CD4-positive, alpha-beta memory T cell (primary cell): Measurements from ENCODE around the gene ACP2. TPM values are rescaled to one million over a fixed set of nuclear protein-coding genes. Genes with fewer than 3 reads are reported as not detected.

ENCODE experiments used
- CTCF ChIA-PET: fragments of 350-600 bp; sonication (Branson Sonifier 250); formaldehyde crosslinking; loops from one replicate; lab custom pipeline; 2021; ENCODE audit warnings: inconsistent platforms; ENCODE audit not compliant: partially characterized antibody; lab: Charles Lee
- POLR2A ChIA-PET: fragments of 350-600 bp; sonication (Branson Sonifier 250); formaldehyde crosslinking; loops from one replicate; lab custom pipeline; 2021; ENCODE audit not compliant: partially characterized antibody; lab: Charles Lee
- DNase-seq, 5 donors: peaks; one replicate each; pipeline versions ENCODE4 v3.0.0 to v3.0.0-alpha.2; 2020 to 2022; ENCODE audit warnings: mixed read lengths in 1 of 5
- H3K27ac ChIP-seq: one replicate; pipeline ENCODE4 v1.7.0; 2013; ENCODE audit warnings: low read depth, low read length
- H3K27me3 ChIP-seq: 2 replicates; pipeline ENCODE4 v1.7.0; 2013; ENCODE audit warnings: mild to moderate bottlenecking, low read length, moderate library complexity; ENCODE audit not compliant: insufficient read depth
- H3K36me3 ChIP-seq: 2 replicates; pipeline ENCODE4 v1.7.0; 2013; ENCODE audit warnings: mild to moderate bottlenecking, low read length, moderate library complexity; ENCODE audit not compliant: insufficient read depth
- H3K4me1 ChIP-seq: 2 replicates; pipeline ENCODE4 v1.7.0; 2013; ENCODE audit warnings: mild to moderate bottlenecking, low read length, moderate library complexity; ENCODE audit not compliant: insufficient read depth
- H3K4me3 ChIP-seq, 2 donors: one replicate each; pipeline ENCODE4 v1.7.0; 2013; ENCODE audit warnings: low read length in 2 of 2, mild to moderate bottlenecking in 1 of 2
- H3K9me3 ChIP-seq, 2 donors: one replicate each; pipeline ENCODE4 v1.7.0; 2013; ENCODE audit warnings: low read length in 2 of 2, control low read depth in 1 of 2; ENCODE audit not compliant: control insufficient read depth in 1 of 2
- H3K27ac Mint-ChIP-seq, 7 donors: one replicate each; pipeline ENCODE4 v1.8.0; 2020 to 2021; ENCODE audit warnings: mixed read lengths in 7 of 7, mild to moderate bottlenecking in 6 of 7, inconsistent platforms in 3 of 7, moderate library complexity in 3 of 7
- H3K27me3 Mint-ChIP-seq, 2 donors: one replicate each; pipeline ENCODE4 v1.8.0; 2020 to 2021; ENCODE audit warnings: mixed read lengths in 2 of 2
- H3K36me3 Mint-ChIP-seq, 2 donors: one replicate each; pipeline ENCODE4 v1.8.0; 2020 to 2021; ENCODE audit warnings: mixed read lengths in 2 of 2, inconsistent platforms in 1 of 2, mild to moderate bottlenecking in 1 of 2
- H3K4me1 Mint-ChIP-seq, 4 donors: one replicate each; pipeline ENCODE4 v1.8.0; 2020 to 2021; ENCODE audit warnings: mixed read lengths in 4 of 4, mild to moderate bottlenecking in 1 of 4
- H3K4me3 Mint-ChIP-seq, 8 donors: one replicate each; pipeline ENCODE4 v1.8.0; 2020 to 2021; ENCODE audit warnings: mixed read lengths in 8 of 8, mild to moderate bottlenecking in 7 of 8, moderate library complexity in 6 of 8, inconsistent platforms in 3 of 8
- H3K9me3 Mint-ChIP-seq, 8 donors: one replicate each; pipeline ENCODE4 v1.8.0; 2020 to 2021; ENCODE audit warnings: mixed read lengths in 8 of 8, mild to moderate bottlenecking in 5 of 8, inconsistent platforms in 3 of 8, moderate library complexity in 1 of 8
- intact Hi-C: fragments of 100-400 bp; cut with micrococcal nuclease; formaldehyde crosslinking; loops from one replicate; pipeline ENCODE4 v1.15.1; 2023
- polyA plus RNA-seq, 2 donors: library from polyadenylated mRNA; unstranded; fragments of 300-500 nt; fragmentation: Illumina TruSeq; gene quantifications; one replicate each; pipeline ENCODE4 v1.2.3, GENCODE V29; 2021
- total RNA-seq, 2 experiments: library from RNA; stranded (reverse); gene quantifications; one replicate each; pipeline ENCODE4 v1.2.3, GENCODE V29; 2021

The ACP2 gene
- total and polyA plus RNA-seq, 4 experiments from 2014 or later, result 11.4 to 23.7 (median 21.3) TPM

GRCh38 chr11:47284151-47284550 lies 35.5 kb upstream of the ACP2 start:
- H3K36me3 Mint-ChIP-seq, result peaks cover 58 to 80% of the 10 kb centered on the region in 2 donors
- Histone ChIP-seq H3K9me3 (no peaks in the 10 kb centered on the region), H3K36me3 (peaks cover 78% of the 10 kb centered on the region), H3K4me1 (no peaks in the 10 kb centered on the region), H3K4me3 (no peak overlapping the region), H3K27ac (no peak overlapping the region), H3K27me3 (no peaks in the 10 kb centered on the region)
- CTCF ChIA-PET, result no interaction called here
- H3K27me3 Mint-ChIP-seq, result no peaks in the 10 kb centered on the region
- POLR2A ChIA-PET, result no interaction called here
- no peaks in the 10 kb centered on the region for H3K9me3 Mint-ChIP-seq
- intact Hi-C loops, result no loop called here
- peak overlapping the region in 2 of 7 donors; percentile 8 to 13 for H3K27ac Mint-ChIP-seq
- no peak for DNase-seq
- peaks cover 0 to 2% (median under 1%) of the 10 kb centered on the region in 4 donors for H3K4me1 Mint-ChIP-seq
- no peak overlapping the region for H3K4me3 Mint-ChIP-seq

GRCh38 chr11:47282462-47282861 lies 33.8 kb upstream of the ACP2 start:
- H3K9me3 ChIP-seq, result no peaks in the 10 kb centered on the region
- POLR2A ChIA-PET, result interaction anchor here (1.3 kb wide), 1 partner anchor 12 kb away, joined by 3 read pairs; no protein-coding TSS in a partner anchor
- no peaks in the 10 kb centered on the region for H3K27me3 ChIP-seq
- Mint-ChIP-seq H3K9me3 (no peaks in the 10 kb centered on the region), H3K27me3 (no peaks in the 10 kb centered on the region), H3K4me3 (no peak overlapping the region), H3K27ac (peak overlapping the region in 2 of 7 donors; percentile 29 to 47), H3K4me1 (peaks cover 0 to 2% (median under 1%) of the 10 kb centered on the region in 4 donors), H3K36me3 (peaks cover 58 to 80% of the 10 kb centered on the region in 2 donors)
- intact Hi-C loops, result no loop called here
- H3K27ac ChIP-seq, result no peak overlapping the region
- DNase-seq, result no peak
- no peak overlapping the region for H3K4me3 ChIP-seq
- peaks cover 79% of the 10 kb centered on the region for H3K36me3 ChIP-seq
- CTCF ChIA-PET, result no interaction called here
- no peaks in the 10 kb centered on the region for H3K4me1 ChIP-seq

GRCh38 chr11:47280860-47281259 lies 32.2 kb upstream of the ACP2 start:
- no peaks in the 10 kb centered on the region for H3K27me3 ChIP-seq
- Mint-ChIP-seq H3K4me1 (peaks cover 0 to 4% (median 2%) of the 10 kb centered on the region in 4 donors), H3K27me3 (no peaks in the 10 kb centered on the region), H3K36me3 (peaks cover 61 to 82% of the 10 kb centered on the region in 2 donors), H3K9me3 (no peaks in the 10 kb centered on the region), H3K4me3 (no peak overlapping the region), H3K27ac (no peak overlapping the region)
- DNase-seq, result no peak
- POLR2A ChIA-PET, result interaction anchor here (0.8 kb wide), 1 partner anchor 9 kb away, joined by 3 read pairs; no protein-coding TSS in a partner anchor
- H3K9me3 ChIP-seq, result no peaks in the 10 kb centered on the region
- no peak overlapping the region for H3K27ac ChIP-seq
- H3K36me3 ChIP-seq, result peaks cover 85% of the 10 kb centered on the region
- H3K4me3 ChIP-seq, result no peak overlapping the region
- intact Hi-C loops, result no loop called here
- CTCF ChIA-PET, result interaction anchor here (1.2 kb wide), 1 partner anchor 47 kb away, joined by 3 read pairs; no protein-coding TSS in a partner anchor
- H3K4me1 ChIP-seq, result no peaks in the 10 kb centered on the region

- peaks cover 85% of the 10 kb centered on the region for H3K36me3 ChIP-seq
- Mint-ChIP-seq H3K9me3 (no peaks in the 10 kb centered on the region), H3K27me3 (no peaks in the 10 kb centered on the region), H3K4me1 (peaks cover 0 to 4% (median 2%) of the 10 kb centered on the region in 4 donors), H3K36me3 (peaks cover 60 to 81% of the 10 kb centered on the region in 2 donors), H3K4me3 (no peak overlapping the region), H3K27ac (peak overlapping the region in 2 of 7 donors; percentile 25 to 50)
- no peaks in the 10 kb centered on the region for H3K9me3 ChIP-seq
- no peaks in the 10 kb centered on the region for H3K27me3 ChIP-seq
- intact Hi-C loops, result no loop called here
- H3K4me1 ChIP-seq, result no peaks in the 10 kb centered on the region
- ChIA-PET CTCF (interaction anchor here (1.2 kb wide), 1 partner anchor 46 kb away, joined by 3 read pairs; no protein-coding TSS in a partner anchor), POLR2A (no interaction called here)
- DNase-seq, result no peak
- no peak overlapping the region for H3K27ac ChIP-seq
- no peak overlapping the region for H3K4me3 ChIP-seq
These were observed 31.5 kb upstream of the ACP2 start for GRCh38 chr11:47280099-47280498.

GRCh38 chr11:47278769-47279168 lies 30.2 kb upstream of the ACP2 start:
- H3K27ac Mint-ChIP-seq, result no peak overlapping the region
- peaks cover 85% of the 10 kb centered on the region for H3K36me3 ChIP-seq
- no peak for DNase-seq
- H3K4me1 Mint-ChIP-seq, result peaks cover 7 to 11% (median 9%) of the 10 kb centered on the region in 4 donors
- H3K27me3 ChIP-seq, result no peaks in the 10 kb centered on the region
- no peak overlapping the region for H3K4me3 Mint-ChIP-seq
- H3K27ac ChIP-seq, result no peak overlapping the region
- H3K4me3 ChIP-seq, result no peak overlapping the region
- H3K9me3 ChIP-seq, result no peaks in the 10 kb centered on the region
- POLR2A ChIA-PET, result no interaction called here
- intact Hi-C loops, result no loop called here
- H3K9me3 Mint-ChIP-seq, result no peaks in the 10 kb centered on the region
- H3K27me3 Mint-ChIP-seq, result no peaks in the 10 kb centered on the region
- H3K4me1 ChIP-seq, result no peaks in the 10 kb centered on the region
- CTCF ChIA-PET, result no interaction called here
- peaks cover 54 to 81% of the 10 kb centered on the region in 2 donors for H3K36me3 Mint-ChIP-seq

- ChIA-PET POLR2A (no interaction called here), CTCF (interaction anchor here (0.6 kb wide), 1 partner anchor 26 kb away, joined by 3 read pairs; no protein-coding TSS in a partner anchor)
- Mint-ChIP-seq H3K4me3 (no peak overlapping the region), H3K27me3 (no peaks in the 10 kb centered on the region), H3K27ac (no peak overlapping the region), H3K36me3 (peaks cover 53 to 83% of the 10 kb centered on the region in 2 donors), H3K9me3 (no peaks in the 10 kb centered on the region), H3K4me1 (peaks cover 10 to 17% (median 13%) of the 10 kb centered on the region in 4 donors)
- Histone ChIP-seq H3K4me3 (no peak overlapping the region), H3K4me1 (no peaks in the 10 kb centered on the region), H3K9me3 (no peaks in the 10 kb centered on the region), H3K27me3 (no peaks in the 10 kb centered on the region), H3K36me3 (peaks cover 86% of the 10 kb centered on the region), H3K27ac (no peak overlapping the region)
- DNase-seq, result no peak
- intact Hi-C loops, result no loop called here
These were observed 29.4 kb upstream of the ACP2 start for GRCh38 chr11:47278058-47278457.

GRCh38 chr11:47276923-47277322 lies 28.3 kb upstream of the ACP2 start:
- Histone ChIP-seq H3K27ac (no peak overlapping the region), H3K9me3 (no peaks in the 10 kb centered on the region), H3K4me3 (no peak overlapping the region), H3K36me3 (peaks cover 77% of the 10 kb centered on the region), H3K27me3 (no peaks in the 10 kb centered on the region), H3K4me1 (peaks cover 11% of the 10 kb centered on the region)
- no peak overlapping the region for H3K4me3 Mint-ChIP-seq
- no peaks in the 10 kb centered on the region for H3K9me3 Mint-ChIP-seq
- intact Hi-C loops, result no loop called here
- ChIA-PET POLR2A (no interaction called here), CTCF (no interaction called here)
- H3K27me3 Mint-ChIP-seq, result no peaks in the 10 kb centered on the region
- H3K27ac Mint-ChIP-seq, result peak overlapping the region in 2 of 7 donors; percentile 24 to 37
- H3K4me1 Mint-ChIP-seq, result peaks cover 19 to 28% (median 24%) of the 10 kb centered on the region in 4 donors
- peaks cover 47 to 77% of the 10 kb centered on the region in 2 donors for H3K36me3 Mint-ChIP-seq
- DNase-seq, result no peak
